HepG2 (cell line): ENCODE measurements around the gene CDC25C. TPM values are rescaled to one million over a fixed set of nuclear protein-coding genes. Genes with fewer than 3 reads are reported as not detected.
A peak's percentile ranks its signal among the peaks of the same experiment; 100 is the strongest.

Experiments
- ATAC-seq: fragments of 200-7000 bp; cut with Tn5 transposase; 3 replicates; pipeline ENCODE4 v1.9.1; 2020; ENCODE audit warnings: mild to moderate bottlenecking, moderate library complexity
- BruUV-seq: library from RNA; stranded (reverse); fragments of 400-500 nt; replicated peaks from 2 replicates; lab custom pipeline; 2021; lab: Mats Ljungman, UMichigan
- CTCF ChIA-PET: fragments of 300-600 bp; formaldehyde crosslinking; extraction: SDS; loops from one replicate; lab custom pipeline; 2021; ENCODE audit warnings: low total read pairs, inconsistent platforms, low intra/inter-chr PET ratio; lab: Yijun Ruan, JAX
- POLR2A ChIA-PET: fragments of 350-600 bp; sonication (Branson Sonifier 250); formaldehyde crosslinking; loops from one replicate; lab custom pipeline; 2020; ENCODE audit warnings: antibody characterized with exemption, inconsistent platforms; lab: Yijun Ruan, JAX
- DNase-seq: peaks from one replicate; pipeline ENCODE4 v3.0.0-alpha.2; 2015; ENCODE audit warnings: low spot score
- FAIRE-seq: peaks from 3 replicates; lab custom pipeline; 2011; peaks lifted over from hg19 to GRCh38; lab: Jason Lieb, UNC
- H2AFZ ChIP-seq: one replicate; pipeline ENCODE4 v1.6.1; 2011; ENCODE audit warnings: low read length, inconsistent platforms
- H3K27ac ChIP-seq: fragments of 300-600 bp; 3 replicates; pipeline ENCODE4 v1.8.0; 2011; ENCODE audit warnings: mixed run types, mild to moderate bottlenecking, mixed read lengths, low read length, inconsistent platforms; ENCODE audit not compliant: insufficient read depth; ENCODE audit errors: extremely low read length
- H3K27me3 ChIP-seq, 2 experiments: fragments of 200-600 bp in 1 of 2; 2 replicates in 1 of 2; 3 replicates in 1 of 2; pipeline versions ENCODE4 v1.6.0 to v1.8.0; 2011; ENCODE audit warnings: low read length in 2 of 2, mild to moderate bottlenecking in 2 of 2, moderate library complexity in 2 of 2, inconsistent platforms in 1 of 2; ENCODE audit not compliant: insufficient read depth in 2 of 2, control insufficient read depth in 1 of 2
- H3K36me3 ChIP-seq, 2 experiments: fragments of 200-600 bp in 1 of 2; replicated peaks in 1 of 2; 2 replicates in 1 of 2; 3 replicates in 1 of 2; pipeline versions ENCODE4 v1.5.1 to v1.8.0; 2011; ENCODE audit warnings: low read length in 2 of 2, inconsistent platforms in 1 of 2; ENCODE audit not compliant: insufficient read depth in 2 of 2, control insufficient read depth in 1 of 2
- H3K4me1 ChIP-seq: 2 replicates; pipeline ENCODE4 v1.5.1; 2012; ENCODE audit warnings: low read length, inconsistent platforms; ENCODE audit not compliant: insufficient read depth
- H3K4me2 ChIP-seq: 2 replicates; pipeline ENCODE4 v1.6.0; 2011; ENCODE audit warnings: low read depth, low read length, inconsistent platforms
- H3K4me3 ChIP-seq, 3 experiments: fragments of 200-600 bp in 1 of 3; sonication (generic), shearing (Covaris generic) in 1 of 3; replicated peaks in 1 of 3; 2 replicates each; pipeline ENCODE4 v1.5.1; 2011 to 2016; ENCODE audit warnings: low read length in 3 of 3, inconsistent platforms in 2 of 3, low read depth in 2 of 3, mild to moderate bottlenecking in 2 of 3, control low read depth in 1 of 3, mixed read lengths in 1 of 3; ENCODE audit not compliant: insufficient read depth in 1 of 3
- H3K79me2 ChIP-seq: one replicate; pipeline ENCODE4 v1.6.1; 2011; ENCODE audit warnings: low read length, inconsistent platforms; ENCODE audit not compliant: insufficient read depth
- H3K9ac ChIP-seq: 2 replicates; pipeline ENCODE4 v1.6.0; 2011; ENCODE audit warnings: mild to moderate bottlenecking, low read depth, low read length, inconsistent platforms; ENCODE audit not compliant: insufficient read depth
- H3K9me3 ChIP-seq: 2 replicates; pipeline ENCODE4 v1.5.1; 2012; ENCODE audit warnings: mild to moderate bottlenecking, low read length
- H4K20me1 ChIP-seq: 2 replicates; pipeline ENCODE4 v1.6.0; 2011; ENCODE audit warnings: inconsistent platforms, mild to moderate bottlenecking, low read length, moderate library complexity; ENCODE audit not compliant: insufficient read depth
- HDAC6 ChIP-seq: fragments of 200-600 bp; sonication (generic); IDR thresholded peaks from 2 replicates; pipeline ENCODE4 v1.7.0; 2017; ENCODE audit warnings: mild to moderate bottlenecking, antibody characterized with exemption, low read length, low read depth
- MIER2 ChIP-seq: IDR thresholded peaks from 2 replicates; pipeline ENCODE4 v1.6.1; 2016; ENCODE audit warnings: missing biosample characterization, missing genetic modification reagents
- MTA3 ChIP-seq: sonication (generic); formaldehyde crosslinking; IDR thresholded peaks from 2 replicates; pipeline ENCODE4 v1.4.0; 2020; ENCODE audit warnings: missing genetic modification reagents
- NR3C1 ChIP-seq: sonication (generic); formaldehyde crosslinking; IDR thresholded peaks from 2 replicates; pipeline ENCODE4 v1.4.0; 2020; ENCODE audit warnings: missing genetic modification reagents
- SMYD3 ChIP-seq: sonication (generic); formaldehyde crosslinking; IDR thresholded peaks from 2 replicates; pipeline ENCODE4 v1.8.1; 2023; ENCODE audit warnings: mild to moderate bottlenecking, missing genetic modification reagents
- ZNF281 ChIP-seq: sonication (generic); formaldehyde crosslinking; IDR thresholded peaks from 2 replicates; pipeline ENCODE4 v1.4.0; 2020; ENCODE audit warnings: missing genetic modification reagents, borderline replicate concordance
- ZNF687 ChIP-seq: sonication (generic); formaldehyde crosslinking; IDR thresholded peaks from 2 replicates; pipeline ENCODE4 v1.5.1; 2020; ENCODE audit warnings: mild to moderate bottlenecking, missing genetic modification reagents, moderate library complexity
- ZNF761 ChIP-seq: sonication (generic); formaldehyde crosslinking; conservative IDR thresholded peaks from 2 replicates; pipeline ENCODE4 v1.4.0; 2020; ENCODE audit warnings: mild to moderate bottlenecking, missing genetic modification reagents
- WGBS: methylation state at CpG from one replicate; pipeline ENCODE4 v1.1.6; 2017; ENCODE audit warnings: low lambda C conversion rate; 5-methylcytosine and 5-hydroxymethylcytosine counted together
- in situ Hi-C: cut with HindIII; loops from 2 replicates; pipeline ENCODE4 v1.10.0; 2017; ENCODE audit warnings: low pct_unique_long_range_greater_than_20kb; ENCODE audit not compliant: extremely low pct_ligation_motif_present
- intact Hi-C: fragments of 100-400 bp; cut with micrococcal nuclease; formaldehyde crosslinking; loops from one replicate; pipeline ENCODE4 v1.10.0; 2022; ENCODE audit not compliant: unreplicated experiment
- polyA plus RNA-seq, 8 experiments: library from polyadenylated mRNA; depleted of rRNA in 3 of 8; stranded (reverse) in 7 of 8; unstranded in 1 of 8; fragments of >200 nt; fragmentation: Illumina TruSeq in 4 of 8; extraction: Trizol in 4 of 8; gene quantifications; 2 replicates each; pipeline versions ENCODE4 v1.2.1 to v1.2.3, GENCODE V29; 2011 to 2016; ENCODE audit warnings: low read depth in 4 of 8, missing spikeins in 1 of 8, mixed read lengths in 1 of 8; ENCODE audit not compliant: insufficient read depth in 1 of 8
- total RNA-seq, 5 experiments: library from RNA; depleted of rRNA; stranded (reverse); fragments of >200 nt; fragmentation: Illumina TruSeq; extraction: Trizol; gene quantifications; 2 replicates each; pipeline ENCODE4 v1.2.3, GENCODE V29; 2016; ENCODE audit warnings: low read depth in 1 of 5

Gene CDC25C
- total and polyA plus RNA-seq, 2 of the 13 experiments (the other 11 are each of a cell fraction or from before 2014, with no cell fraction given) = 17.7 to 27.6 TPM

- peak; percentile 59 for TF ChIP-seq ZNF687 (CRISPR knock-in tag)
Observed at GRCh38 chr5:138245717-138246116, 85.9 kb downstream of the CDC25C start (continued).

DNA sequence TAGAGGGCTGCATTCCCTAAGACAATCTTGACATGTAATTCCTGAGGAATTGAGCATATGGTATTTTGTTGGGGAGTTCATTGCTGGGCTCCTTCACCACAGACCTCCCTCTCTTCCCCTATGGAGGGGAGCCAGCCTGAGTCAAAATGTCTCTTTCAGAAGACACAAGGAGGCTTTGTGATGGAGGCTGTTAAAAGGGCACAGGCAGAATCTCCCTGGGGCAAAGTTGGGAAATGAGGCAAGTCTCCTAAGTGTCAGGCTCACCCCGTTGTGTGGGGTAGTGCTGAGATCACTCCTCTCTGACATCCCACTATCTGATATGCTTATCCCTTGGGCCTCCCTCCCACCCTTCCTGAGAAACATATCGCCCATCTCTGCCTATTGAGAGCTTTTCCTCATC is 87.8 kb downstream of the CDC25C start:
- 13% methylated on average over 2 of the region's 2 CpGs for whole genome bisulfite sequencing
- FAIRE-seq (no peak), DNase-seq (no peak), ATAC-seq (no peak)
- Histone ChIP-seq H3K4me2 (no peak overlapping the region), H3K9me3 (no peaks in the 10 kb centered on the region), H4K20me1 (no peaks in the 10 kb centered on the region), H3K9ac (no peak overlapping the region), H3K4me1 (peaks cover 42% of the 10 kb centered on the region), H3K36me3 (no peaks in the 10 kb centered on the region), H3K4me3 (no peak overlapping the region), H3K27me3 (peaks cover 0 to 26% of the 10 kb centered on the region in 2 experiments; a peak in 3 of 5 replicates), H2AFZ (no peak overlapping the region), H3K27ac (no peak overlapping the region), H3K79me2 (no peaks in the 10 kb centered on the region)
- in situ Hi-C loops = no loop called here
- TF ChIP-seq ZNF761 (no peak), SMYD3 (CRISPR knock-in tag) (no peak), HDAC6 (no peak), ZNF281 (CRISPR knock-in tag) (no peak), MIER2 (CRISPR knock-in tag) (no peak), NR3C1 (CRISPR knock-in tag) (no peak), MTA3 (CRISPR knock-in tag) (no peak)
- ChIA-PET CTCF (no interaction called here), POLR2A (no interaction called here)
- intact Hi-C loops = no loop called here
- no TSS peak for BruUV-seq
